Lung microvascular endothelial cell (primary cell): ENCODE measurements around the gene TRIM69. TPM values are rescaled to one million over a fixed set of nuclear protein-coding genes. Genes with fewer than 3 reads are reported as not detected.

Source experiments
- DNase-seq, 2 donors: peaks; one replicate each; pipeline versions ENCODE4 v3.0.0 to v3.0.0-alpha.2; 2010; ENCODE audit warnings: low read depth in 2 of 2
- total RNA-seq: library from RNA; depleted of rRNA; stranded (reverse); fragments of >200 nt; gene quantifications from 2 replicates; pipeline ENCODE4 v1.2.1, GENCODE V29; 2014

The TRIM69 gene
- total RNA-seq, 1 donor from 2014 or later, result 8.5 TPM

DNA sequence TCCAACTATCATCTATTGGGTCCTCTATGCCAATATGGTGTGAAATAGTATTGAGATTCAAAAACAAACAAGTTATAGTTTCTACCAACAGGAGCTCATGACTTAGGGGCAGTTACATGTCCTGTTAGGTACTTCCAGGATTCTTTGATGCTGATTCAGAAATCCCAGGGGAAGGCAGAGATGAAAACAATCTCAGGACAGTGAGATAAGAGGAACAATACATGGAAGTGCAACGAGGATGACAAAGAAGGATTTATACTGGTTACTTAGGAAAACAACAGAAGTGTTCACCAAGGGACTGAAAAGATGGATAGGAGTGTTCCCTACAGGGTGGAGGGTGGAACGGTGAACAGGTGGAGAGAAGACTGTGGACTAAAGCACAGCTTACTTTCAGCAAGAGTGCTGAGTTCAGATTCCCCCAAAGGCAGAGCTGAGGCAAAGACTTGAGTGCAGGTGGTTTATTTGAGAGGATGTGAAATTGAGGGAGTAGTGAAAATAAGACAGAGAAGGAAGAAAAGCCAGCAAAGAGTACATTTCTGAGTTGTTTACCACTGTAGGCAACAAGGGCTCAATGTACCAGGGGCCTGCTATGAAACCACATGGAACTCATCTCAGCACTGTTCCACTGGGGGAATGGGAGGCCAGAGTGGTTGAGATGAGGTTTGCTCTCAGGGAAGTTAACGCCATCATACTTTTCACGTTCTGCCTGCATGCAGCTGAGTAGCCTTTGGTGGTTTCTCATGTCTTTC is 68.1 kb downstream of the TRIM69 start:
- peak; percentile 51 to 75 for DNase-seq

GRCh38 chr15:44808557-44808956 is 72.2 kb downstream of the TRIM69 start:
- no peak for DNase-seq

DNA sequence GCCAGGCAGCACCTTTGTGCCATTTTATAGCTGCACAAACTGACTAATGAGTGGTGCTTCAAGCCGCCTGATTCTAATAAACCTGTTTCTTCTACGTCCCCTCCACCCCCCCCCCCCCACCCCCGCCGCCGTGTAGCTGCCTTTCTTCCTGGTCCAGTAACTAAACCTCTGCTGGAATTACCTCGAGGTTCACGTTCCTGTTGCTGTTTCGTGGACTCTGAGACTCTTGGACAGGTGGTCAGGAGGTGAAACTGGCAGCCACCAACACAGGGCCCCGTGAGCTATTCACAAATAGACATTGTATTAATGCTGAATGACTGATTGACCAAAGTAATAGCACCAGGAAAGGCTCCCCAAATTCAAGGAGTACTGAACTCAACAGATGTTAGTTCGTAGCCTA is 73.9 kb downstream of the TRIM69 start:
- no peak for DNase-seq

DNA sequence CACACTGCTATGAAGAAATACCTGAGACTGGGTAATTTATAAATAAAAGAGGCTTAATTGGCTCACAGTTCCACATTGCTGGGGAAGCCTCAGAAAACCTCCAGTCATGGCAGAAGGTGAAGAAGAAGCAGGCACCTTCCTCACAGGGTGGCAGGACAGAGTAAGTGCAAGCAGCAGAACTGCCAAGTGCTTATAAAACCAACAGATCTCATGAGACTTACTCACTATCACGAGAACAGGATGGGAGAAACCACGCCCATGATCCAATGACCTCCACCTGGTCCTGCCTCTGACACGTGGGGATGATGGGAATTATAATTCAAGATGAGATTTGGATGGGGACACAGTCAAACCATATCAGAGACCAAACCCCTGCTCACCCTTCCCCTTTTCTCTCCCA is 75.0 kb downstream of the TRIM69 start:
- no peak for DNase-seq

GRCh38 chr15:44812029-44812517 is 75.7 kb downstream of the TRIM69 start:
- DNase-seq, result no peak

DNA sequence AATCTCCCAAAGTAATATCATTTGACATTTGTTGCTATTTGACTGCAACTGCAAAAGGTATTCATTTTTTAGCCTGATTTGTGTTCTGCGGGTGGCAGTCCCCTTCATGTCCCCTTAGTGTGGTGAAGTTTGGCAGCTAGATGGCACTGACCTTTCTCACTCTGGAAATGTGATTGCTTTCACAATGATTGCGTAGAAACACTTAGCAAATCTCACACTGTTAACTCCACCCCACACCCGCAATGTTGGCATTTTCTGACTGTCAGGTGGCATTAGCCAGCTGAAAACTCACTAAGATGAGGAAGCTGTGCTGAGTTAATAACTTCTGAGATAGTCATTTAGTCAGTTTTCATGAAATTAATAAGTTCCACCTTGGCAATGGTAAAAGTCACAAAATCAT is 76.9 kb downstream of the TRIM69 start:
- DNase-seq, result no peak

Other genes starting within 250 kb of the TRIM69 start
- 33.6 and 39.3 TPM in 2 replicates for gene EIF3J, start 199.4 kb upstream of the TRIM69 start, total RNA-seq
- gene SPG11, start 72.9 kb upstream of the TRIM69 start, total RNA-seq, result 23.5 and 29.8 TPM in 2 replicates
- under 0.01 TPM in 1 of 2 replicates, not detected in the other for gene PATL2, start 25.2 kb upstream of the TRIM69 start, total RNA-seq
- 1,882 and 2,489 TPM in 2 replicates for gene B2M, start 25.0 kb upstream of the TRIM69 start, total RNA-seq
- not detected in 2 replicates for gene TERB2, start 220.2 kb downstream of the TRIM69 start, total RNA-seq